Calu3 (cell line): ENCODE data around the gene DBT. TPM values are rescaled to one million over a fixed set of nuclear protein-coding genes. Genes with fewer than 3 reads are reported as not detected.
"Not testable (repeated sequence)": the region's sequence is repeated elsewhere in the genome, so short reads cannot be mapped to it uniquely, and the experiment has no call there.

Experiments used
- BruUV-seq: library from RNA; stranded (reverse); fragments of 400-500 nt; replicated peaks from 2 replicates; lab custom pipeline; 2021; lab: Mats Ljungman, UMichigan
- CTCF ChIA-PET: fragments of 300-600 bp; sonication (Branson Sonifier 250); formaldehyde crosslinking; loops from one replicate; lab custom pipeline; 2022; ENCODE audit warnings: antibody characterized with exemption; lab: Charles Lee
- DNase-seq: peaks from one replicate; pipeline ENCODE4 v3.0.0; 2022
- H3K27ac Mint-ChIP-seq: one replicate; pipeline ENCODE4 v1.8.0; 2022; ENCODE audit warnings: mixed read lengths; ENCODE audit not compliant: unreplicated experiment
- H3K27me3 Mint-ChIP-seq: one replicate; pipeline ENCODE4 v1.8.0; 2022; ENCODE audit warnings: mixed read lengths; ENCODE audit not compliant: unreplicated experiment
- H3K36me3 Mint-ChIP-seq: one replicate; pipeline ENCODE4 v1.8.0; 2022; ENCODE audit warnings: mild to moderate bottlenecking, moderate library complexity, mixed read lengths; ENCODE audit not compliant: insufficient read depth, unreplicated experiment
- H3K4me1 Mint-ChIP-seq: one replicate; pipeline ENCODE4 v1.8.0; 2022; ENCODE audit warnings: mild to moderate bottlenecking, low read depth, mixed read lengths; ENCODE audit not compliant: unreplicated experiment
- H3K4me3 Mint-ChIP-seq: one replicate; pipeline ENCODE4 v1.8.0; 2022; ENCODE audit warnings: mild to moderate bottlenecking, low read depth, moderate library complexity, mixed read lengths; ENCODE audit not compliant: unreplicated experiment
- H3K9me3 Mint-ChIP-seq: one replicate; pipeline ENCODE4 v1.8.0; 2022; ENCODE audit warnings: low read depth, mixed read lengths; ENCODE audit not compliant: unreplicated experiment
- CTCF ChIP-seq: fragments of 200-600 bp; IDR thresholded peaks from one replicate; pipeline ENCODE4 v1.8.0; 2022; ENCODE audit warnings: antibody characterized with exemption; ENCODE audit not compliant: unreplicated experiment
- intact Hi-C: fragments of 100-400 bp; cut with micrococcal nuclease; formaldehyde crosslinking; loops from one replicate; pipeline ENCODE4 v1.10.0; 2022; ENCODE audit not compliant: unreplicated experiment
- total RNA-seq: library from RNA; stranded (reverse); gene quantifications from 2 replicates; pipeline ENCODE4 v1.2.3, GENCODE V29; 2022

Gene DBT
- total RNA-seq, 1 experiment from 2014 or later = 9.4 TPM

GRCh38 chr1:100267284-100267683 is 17.6 kb upstream of the DBT start:
- intact Hi-C loops = no loop called here
- Mint-ChIP-seq H3K4me3 (peak overlapping the region; percentile 95), H3K9me3 (no peaks in the 10 kb centered on the region), H3K4me1 (no peaks in the 10 kb centered on the region), H3K36me3 (peaks cover 27% of the 10 kb centered on the region), H3K27me3 (no peaks in the 10 kb centered on the region), H3K27ac (no peak overlapping the region)
- CTCF ChIA-PET = no interaction called here
- no TSS peak for BruUV-seq
- no peak for DNase-seq
- no peak for TF ChIP-seq CTCF

DNA sequence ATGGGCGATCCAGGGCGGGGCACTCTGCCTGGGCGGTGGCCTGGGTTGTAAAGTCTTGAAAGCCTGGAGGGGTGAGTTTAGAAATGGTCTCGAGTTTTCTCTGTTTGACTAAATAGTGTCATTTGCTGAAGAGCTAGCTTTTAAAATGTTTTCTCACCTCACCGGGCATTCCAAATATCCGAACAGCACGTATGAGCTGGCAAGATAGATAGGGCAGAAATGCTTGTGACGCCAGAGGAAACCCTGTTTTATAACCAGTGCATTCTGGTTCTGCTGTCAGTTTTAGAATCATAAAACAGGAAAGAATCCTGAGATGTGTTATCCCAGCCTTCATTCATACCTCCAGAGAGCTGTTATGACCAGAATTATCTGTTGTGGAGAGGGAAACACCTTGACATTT is 17.1 kb upstream of the DBT start:
- intact Hi-C loops = no loop called here
- no peaks in the 10 kb centered on the region for H3K27me3 Mint-ChIP-seq
- no peak for DNase-seq
- peak overlapping the region; percentile 95 for H3K4me3 Mint-ChIP-seq
- no peaks in the 10 kb centered on the region for H3K4me1 Mint-ChIP-seq
- no peaks in the 10 kb centered on the region for H3K9me3 Mint-ChIP-seq
- CTCF ChIA-PET = interaction anchor here (0.7 kb wide), 1 partner anchor 20 kb away, joined by 3 read pairs; no protein-coding TSS in a partner anchor
- BruUV-seq = no TSS peak
- peak overlapping the region; percentile 80 for H3K27ac Mint-ChIP-seq
- peaks cover 27% of the 10 kb centered on the region for H3K36me3 Mint-ChIP-seq
- TF ChIP-seq CTCF = no peak

GRCh38 chr1:100265931-100266740 is 16.5 kb upstream of the DBT start, which contains the start of gene RTCA:
Gene RTCA (plus strand): TSS chr1:100266216. CDS start chr1:100266376, 160 bp downstream.
- CTCF ChIA-PET = interaction anchor here (0.6 to 1.0 kb wide), 5 partner anchors 16 to 193 kb away, joined by 3 to 4 read pairs (median 3); partner anchors contain the start of gene DBT
- peaks cover 27% of the 10 kb centered on the region for H3K36me3 Mint-ChIP-seq
- intact Hi-C loops = no loop called here
- H3K4me1 Mint-ChIP-seq = no peaks in the 10 kb centered on the region
- H3K27ac Mint-ChIP-seq = peak within 1 kb of the TSS; percentile 80
- no peak for TF ChIP-seq CTCF
- no peaks in the 10 kb centered on the region for H3K27me3 Mint-ChIP-seq
- H3K9me3 Mint-ChIP-seq = no peaks in the 10 kb centered on the region
- BruUV-seq = no TSS peak
- peak within 1 kb of the TSS; percentile 95 for H3K4me3 Mint-ChIP-seq
- DNase-seq = peak; percentile 87

GRCh38 chr1:100265562-100265930 is 15.9 kb upstream of the DBT start:
- H3K27ac Mint-ChIP-seq = peak overlapping the region; percentile 80
- TF ChIP-seq CTCF = no peak
- peaks cover 23% of the 10 kb centered on the region for H3K36me3 Mint-ChIP-seq
- CTCF ChIA-PET = interaction anchor here (0.6 to 1.0 kb wide), 4 partner anchors 16 to 194 kb away, joined by 3 to 4 read pairs (median 3); partner anchors contain the start of gene DBT
- H3K4me3 Mint-ChIP-seq = peak overlapping the region; percentile 95
- no peaks in the 10 kb centered on the region for H3K9me3 Mint-ChIP-seq
- DNase-seq = peak; percentile 7
- no peaks in the 10 kb centered on the region for H3K4me1 Mint-ChIP-seq
- intact Hi-C loops = no loop called here
- BruUV-seq = TSS peak; percentile 32
- H3K27me3 Mint-ChIP-seq = no peaks in the 10 kb centered on the region

- peaks cover 21% of the 10 kb centered on the region for H3K36me3 Mint-ChIP-seq
- H3K4me1 Mint-ChIP-seq, intact Hi-C loops, BruUV-seq, DNase-seq, H3K9me3 Mint-ChIP-seq, H3K27ac Mint-ChIP-seq, H3K27me3 Mint-ChIP-seq, H3K4me3 Mint-ChIP-seq, CTCF ChIA-PET: not testable (repeated sequence)
Observed at GRCh38 chr1:100264081-100264480, 14.4 kb upstream of the DBT start.
